ENCODE data around the gene NAPG. TPM values are rescaled to one million over a fixed set of nuclear protein-coding genes. Genes with fewer than 3 reads are reported as not detected.
"Not testable (repeated sequence)": the region's sequence is repeated elsewhere in the genome, so short reads cannot be mapped to it uniquely, and the experiment has no call there.

NAPG gene
- total RNA-seq, 1 donor from 2014 or later, result 36.1 TPM

DNA sequence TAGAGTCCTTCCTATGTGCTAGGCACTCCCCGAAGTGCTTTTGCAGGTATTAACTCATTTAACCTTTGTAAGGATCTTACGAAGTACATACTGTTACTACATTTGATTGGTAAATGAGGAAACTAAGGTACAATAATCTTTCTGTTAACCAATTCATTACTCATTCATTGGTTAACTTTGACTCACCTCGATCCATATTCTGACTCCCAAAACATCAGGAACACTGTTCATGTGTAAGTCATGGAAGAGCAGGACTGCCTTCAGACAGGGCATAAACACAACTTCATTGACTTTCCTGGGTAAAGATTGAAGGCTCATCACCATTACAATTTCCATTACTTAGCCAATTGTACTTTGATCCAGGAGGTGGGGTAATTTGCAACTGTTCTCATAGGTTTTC lies 40.6 kb downstream of the NAPG start:
- TF ChIP-seq, protein P1, sequence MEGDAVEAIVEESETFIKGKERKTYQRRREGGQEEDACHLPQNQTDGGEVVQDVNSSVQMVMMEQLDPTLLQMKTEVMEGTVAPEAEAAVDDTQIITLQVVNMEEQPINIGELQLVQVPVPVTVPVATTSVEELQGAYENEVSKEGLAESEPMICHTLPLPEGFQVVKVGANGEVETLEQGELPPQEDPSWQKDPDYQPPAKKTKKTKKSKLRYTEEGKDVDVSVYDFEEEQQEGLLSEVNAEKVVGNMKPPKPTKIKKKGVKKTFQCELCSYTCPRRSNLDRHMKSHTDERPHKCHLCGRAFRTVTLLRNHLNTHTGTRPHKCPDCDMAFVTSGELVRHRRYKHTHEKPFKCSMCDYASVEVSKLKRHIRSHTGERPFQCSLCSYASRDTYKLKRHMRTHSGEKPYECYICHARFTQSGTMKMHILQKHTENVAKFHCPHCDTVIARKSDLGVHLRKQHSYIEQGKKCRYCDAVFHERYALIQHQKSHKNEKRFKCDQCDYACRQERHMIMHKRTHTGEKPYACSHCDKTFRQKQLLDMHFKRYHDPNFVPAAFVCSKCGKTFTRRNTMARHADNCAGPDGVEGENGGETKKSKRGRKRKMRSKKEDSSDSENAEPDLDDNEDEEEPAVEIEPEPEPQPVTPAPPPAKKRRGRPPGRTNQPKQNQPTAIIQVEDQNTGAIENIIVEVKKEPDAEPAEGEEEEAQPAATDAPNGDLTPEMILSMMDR (IDR thresholded peaks at IDR 0.05; ENCODE audit: insufficient read depth, low read length, poor library complexity, severe bottlenecking), result no peak

DNA sequence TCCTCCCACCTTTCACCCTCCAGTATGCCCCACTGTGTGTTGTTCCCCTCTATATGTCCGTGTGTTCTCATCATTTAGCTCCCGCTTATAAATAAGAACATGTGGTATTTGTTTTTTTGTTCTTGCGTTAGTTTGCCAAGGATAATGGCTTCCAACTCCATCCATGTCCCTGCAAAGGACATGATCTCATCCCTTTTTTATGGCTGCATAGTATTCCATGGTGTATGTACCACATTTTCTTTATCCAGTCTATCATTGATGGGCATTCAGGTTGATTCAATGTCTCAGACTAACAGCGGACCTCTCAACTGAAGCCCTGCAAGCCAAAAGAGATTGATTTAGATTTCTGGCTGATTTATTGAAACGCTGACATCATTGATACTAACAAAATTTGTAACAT lies 44.1 kb downstream of the NAPG start:
- H3K27me3 ChIP-seq (ENCODE audit: control insufficient read depth, insufficient read depth, low read length); DNase-seq (ENCODE audit: low read depth); H3K36me3 ChIP-seq (ENCODE audit: control insufficient read depth, insufficient read depth, low read length); H3K4me3 ChIP-seq (ENCODE audit: low read depth, low read length): not testable (repeated sequence)

More for the DNA sequence above, 40.6 kb downstream of the NAPG start:
- Histone ChIP-seq H3K27me3 (ENCODE audit: control insufficient read depth, insufficient read depth, low read length) (no peaks in the 10 kb centered on the region), H3K36me3 (ENCODE audit: control insufficient read depth, insufficient read depth, low read length) (no peaks in the 10 kb centered on the region), H3K4me3 (ENCODE audit: low read depth, low read length) (no peak overlapping the region)
- DNase-seq (ENCODE audit: low read depth), result no peak

- TF ChIP-seq, protein P1 (IDR thresholded peaks at IDR 0.05; ENCODE audit: insufficient read depth, low read length, poor library complexity, severe bottlenecking), result no peak
- H3K36me3 ChIP-seq (ENCODE audit: control insufficient read depth, insufficient read depth, low read length), result no peaks in the 10 kb centered on the region
- no peak for DNase-seq (ENCODE audit: low read depth)
- H3K4me3 ChIP-seq (ENCODE audit: low read depth, low read length), result no peak overlapping the region
- H3K27me3 ChIP-seq (ENCODE audit: control insufficient read depth, insufficient read depth, low read length), result no peaks in the 10 kb centered on the region
Measured at GRCh38 chr18:10570622-10571021, 44.8 kb downstream of the NAPG start.

- TF ChIP-seq, protein P1 (IDR thresholded peaks at IDR 0.05; ENCODE audit: insufficient read depth, low read length, poor library complexity, severe bottlenecking), result no peak
- Histone ChIP-seq H3K27me3 (ENCODE audit: control insufficient read depth, insufficient read depth, low read length) (no peaks in the 10 kb centered on the region), H3K4me3 (ENCODE audit: low read depth, low read length) (no peak overlapping the region), H3K36me3 (ENCODE audit: control insufficient read depth, insufficient read depth, low read length) (no peaks in the 10 kb centered on the region)
- no peak for DNase-seq (ENCODE audit: low read depth)
Measured at GRCh38 chr18:10571537-10571936, 45.7 kb downstream of the NAPG start.

- H3K4me3 ChIP-seq (ENCODE audit: low read depth, low read length); DNase-seq (ENCODE audit: low read depth); H3K27me3 ChIP-seq (ENCODE audit: control insufficient read depth, insufficient read depth, low read length); H3K36me3 ChIP-seq (ENCODE audit: control insufficient read depth, insufficient read depth, low read length): not testable (repeated sequence)
Measured at GRCh38 chr18:10573261-10573660, 47.4 kb downstream of the NAPG start.

DNA sequence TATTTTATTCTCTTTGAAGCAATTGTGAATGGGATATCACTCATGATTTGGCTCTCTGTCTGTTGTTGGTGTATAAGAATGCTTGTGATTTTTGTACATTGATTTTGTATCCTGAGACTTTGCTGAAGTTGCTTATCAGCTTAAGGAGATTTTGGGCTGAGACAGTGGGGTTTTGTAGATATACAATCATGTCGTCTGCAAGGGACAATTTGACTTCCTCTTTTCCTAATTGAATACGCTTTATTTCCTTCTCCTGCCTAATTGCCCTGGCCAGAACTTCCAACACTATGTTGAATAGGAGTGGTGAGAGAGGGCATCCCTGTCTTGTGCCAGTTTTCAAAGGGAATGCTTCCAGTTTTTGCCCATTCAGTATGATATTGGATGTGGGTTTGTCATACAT lies 48.6 kb downstream of the NAPG start:
- H3K4me3 ChIP-seq (ENCODE audit: low read depth, low read length); H3K36me3 ChIP-seq (ENCODE audit: control insufficient read depth, insufficient read depth, low read length); H3K27me3 ChIP-seq (ENCODE audit: control insufficient read depth, insufficient read depth, low read length); DNase-seq (ENCODE audit: low read depth): not testable (repeated sequence)

DNA sequence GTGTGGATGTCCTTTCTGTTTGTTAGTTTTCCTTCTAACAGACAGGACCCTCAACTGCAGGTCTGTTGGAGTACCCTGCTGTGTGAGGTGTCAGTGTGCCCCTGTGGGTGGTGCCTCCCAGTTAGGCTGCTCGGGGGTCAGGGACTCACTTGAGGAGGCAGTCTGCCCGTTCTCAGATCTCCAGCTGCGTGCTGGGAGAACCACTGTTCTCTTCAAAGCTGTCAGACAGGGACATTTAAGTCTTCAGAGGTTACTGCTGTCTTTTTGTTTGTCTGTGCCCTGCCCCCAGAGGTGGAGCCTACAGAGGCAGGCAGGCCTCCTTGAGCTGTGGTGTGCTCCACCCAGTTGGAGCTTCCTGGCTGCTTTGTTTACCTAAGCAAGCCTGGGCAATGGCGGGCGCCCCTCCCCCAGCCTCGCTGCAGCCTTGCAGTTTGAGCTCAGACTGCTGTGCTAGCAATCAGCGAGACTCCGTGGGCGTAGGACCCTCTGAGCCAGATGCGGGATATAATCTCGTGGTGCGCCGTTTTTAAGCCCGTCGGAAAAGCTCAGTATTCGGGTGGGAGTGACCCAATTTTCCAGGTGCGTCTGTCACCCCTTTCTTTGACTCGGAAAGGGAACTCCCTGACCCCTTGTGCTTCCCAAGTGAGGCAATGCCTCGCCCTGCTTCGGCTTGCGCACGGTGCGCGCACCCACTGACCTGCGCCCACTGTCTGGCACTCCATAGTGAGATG lies 52.2 kb downstream of the NAPG start:
- H3K36me3 ChIP-seq (ENCODE audit: control insufficient read depth, insufficient read depth, low read length); H3K4me3 ChIP-seq (ENCODE audit: low read depth, low read length); H3K27me3 ChIP-seq (ENCODE audit: control insufficient read depth, insufficient read depth, low read length): not testable (repeated sequence)

GRCh38 chr18:10578573-10578899 lies 52.7 kb downstream of the NAPG start:
- not testable (repeated sequence) for H3K36me3 ChIP-seq (ENCODE audit: control insufficient read depth, insufficient read depth, low read length); H3K27me3 ChIP-seq (ENCODE audit: control insufficient read depth, insufficient read depth, low read length); H3K4me3 ChIP-seq (ENCODE audit: low read depth, low read length); DNase-seq (ENCODE audit: low read depth)

More for the DNA sequence above, 52.2 kb downstream of the NAPG start:
- not testable (repeated sequence) for DNase-seq (ENCODE audit: low read depth)

Measured in kidney epithelial cell (primary cell).